LHCN-M2 (cell line): ENCODE results near the gene OR2AG1. TPM values are rescaled to one million over a fixed set of nuclear protein-coding genes. Genes with fewer than 3 reads are reported as not detected.
"Not testable (repeated sequence)": the region's sequence is repeated elsewhere in the genome, so short reads cannot be mapped to it uniquely, and the experiment has no call there.

Source experiments
- DNase-seq: peaks from one replicate; pipeline ENCODE4 v3.0.0-alpha.2; 2012; ENCODE audit warnings: low read depth
- total RNA-seq: library from RNA; depleted of rRNA; stranded (reverse); fragments of >200 nt; gene quantifications from 2 replicates; pipeline ENCODE4 v1.2.3, GENCODE V29; 2014; rRNA removed

Gene OR2AG1
- total RNA-seq, 1 experiment from 2014 or later: not detected

DNA sequence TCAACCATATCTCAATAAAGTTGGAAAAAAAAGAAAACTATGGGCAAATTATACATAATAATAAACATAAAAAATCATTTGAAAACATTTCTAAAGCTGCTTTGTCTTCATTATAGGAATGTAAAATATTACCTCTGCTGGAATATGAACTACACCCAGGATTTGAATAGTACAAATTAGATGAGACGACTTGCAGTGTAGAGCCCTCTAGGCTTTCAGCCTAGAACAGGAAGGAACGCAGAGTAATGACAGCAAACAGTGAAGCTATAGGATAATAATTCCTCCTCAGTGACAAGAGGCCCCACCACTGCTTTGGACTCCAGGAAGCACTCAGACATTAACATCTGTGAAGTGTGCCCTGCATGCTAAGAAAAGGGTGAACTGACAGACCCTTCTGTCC, 7.7 kb downstream of the OR2AG1 start:
- no peak for DNase-seq

DNA sequence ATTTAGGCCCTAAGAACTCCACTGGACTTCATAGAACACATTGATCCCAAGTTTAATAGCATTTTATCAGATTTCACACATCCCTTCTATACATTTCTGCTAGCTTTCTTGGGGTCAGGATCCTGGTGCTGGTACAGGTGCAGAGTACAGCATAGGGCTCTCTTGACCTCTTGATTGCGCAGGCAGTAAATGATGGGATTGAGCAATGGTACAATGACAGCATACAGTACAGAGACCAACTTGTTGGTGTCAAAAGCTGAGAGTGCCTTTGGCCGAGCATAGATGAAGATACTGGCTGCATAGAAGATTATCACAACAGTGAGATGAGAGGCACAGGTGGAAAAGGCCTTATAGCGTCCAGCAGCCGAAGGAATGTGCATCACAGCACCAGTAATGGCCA, 11.8 kb downstream of the OR2AG1 start:
- no peak for DNase-seq

DNA sequence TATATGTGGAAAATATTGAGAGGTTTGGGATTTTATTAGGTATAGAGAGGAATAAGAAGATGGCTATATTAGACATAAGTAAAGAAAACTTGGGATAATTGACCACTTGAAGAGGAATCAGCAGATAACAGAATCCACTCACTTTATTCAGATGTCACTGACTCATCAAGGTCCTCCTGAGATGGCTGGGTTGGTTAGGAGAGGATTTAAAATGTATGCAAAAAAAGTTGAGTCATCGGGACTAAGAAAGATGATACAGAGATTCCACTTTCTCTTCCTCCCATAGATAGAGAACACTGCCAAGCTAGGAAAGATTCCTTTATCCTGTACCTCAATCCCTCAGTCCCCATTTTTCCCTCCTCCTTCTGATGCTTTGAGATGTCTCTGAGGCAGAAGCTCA, 16.6 kb downstream of the OR2AG1 start, which contains the start of gene OR6A2:
TSS of gene OR6A2 (minus strand) at position 288 of the 400 bp plus-strand sequence. CDS start 3,981 bp downstream, outside the sequence.
- peak; percentile 28 for DNase-seq

DNA sequence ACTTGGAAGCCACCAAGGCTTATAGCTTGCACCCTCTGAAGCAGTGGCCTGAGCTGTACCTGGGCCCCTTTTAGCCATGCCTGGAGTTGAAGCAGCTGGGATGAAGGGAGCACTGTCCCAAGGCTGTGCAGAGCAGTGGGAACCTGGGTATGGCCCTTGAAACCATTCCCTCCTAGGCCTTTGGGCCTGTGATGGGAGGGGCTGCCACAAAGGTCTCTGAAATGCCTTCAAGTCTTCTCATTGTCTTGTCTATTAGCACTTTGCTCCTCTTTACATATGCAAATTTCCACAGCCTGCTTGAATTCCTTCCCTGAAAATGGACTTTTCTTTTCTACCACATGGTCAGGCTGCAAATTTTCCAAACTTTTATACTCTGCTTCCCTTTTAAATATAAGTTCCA, 18.3 kb downstream of the OR2AG1 start:
- not testable (repeated sequence) for DNase-seq

GRCh38 chr11:6812390-6813005, 29.7 kb downstream of the OR2AG1 start:
- DNase-seq: peak; percentile 37

DNA sequence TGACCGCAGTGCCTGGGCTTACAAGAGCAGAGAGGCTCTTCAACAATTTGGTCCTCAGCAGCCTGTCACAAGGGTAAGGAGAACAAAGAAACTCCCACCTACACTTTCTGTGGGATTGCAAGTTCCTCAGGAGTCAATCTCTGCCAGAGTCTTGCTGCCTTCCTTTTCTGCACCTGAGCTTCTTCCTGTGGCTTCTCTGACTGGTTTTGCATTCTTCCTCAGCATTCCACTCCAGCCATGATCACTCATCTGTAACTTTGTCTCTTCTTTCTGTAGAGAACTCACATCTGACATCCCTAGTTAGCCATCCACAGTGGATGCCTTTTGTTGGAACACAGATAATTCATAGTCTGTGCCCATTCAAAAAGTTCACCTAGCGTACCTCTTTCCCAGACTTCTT, 30.8 kb downstream of the OR2AG1 start:
- DNase-seq: no peak

GRCh38 chr11:6817694-6818093, 34.9 kb downstream of the OR2AG1 start:
- no peak for DNase-seq

GRCh38 chr11:6818967-6819366, 36.1 kb downstream of the OR2AG1 start:
- no peak for DNase-seq

DNA sequence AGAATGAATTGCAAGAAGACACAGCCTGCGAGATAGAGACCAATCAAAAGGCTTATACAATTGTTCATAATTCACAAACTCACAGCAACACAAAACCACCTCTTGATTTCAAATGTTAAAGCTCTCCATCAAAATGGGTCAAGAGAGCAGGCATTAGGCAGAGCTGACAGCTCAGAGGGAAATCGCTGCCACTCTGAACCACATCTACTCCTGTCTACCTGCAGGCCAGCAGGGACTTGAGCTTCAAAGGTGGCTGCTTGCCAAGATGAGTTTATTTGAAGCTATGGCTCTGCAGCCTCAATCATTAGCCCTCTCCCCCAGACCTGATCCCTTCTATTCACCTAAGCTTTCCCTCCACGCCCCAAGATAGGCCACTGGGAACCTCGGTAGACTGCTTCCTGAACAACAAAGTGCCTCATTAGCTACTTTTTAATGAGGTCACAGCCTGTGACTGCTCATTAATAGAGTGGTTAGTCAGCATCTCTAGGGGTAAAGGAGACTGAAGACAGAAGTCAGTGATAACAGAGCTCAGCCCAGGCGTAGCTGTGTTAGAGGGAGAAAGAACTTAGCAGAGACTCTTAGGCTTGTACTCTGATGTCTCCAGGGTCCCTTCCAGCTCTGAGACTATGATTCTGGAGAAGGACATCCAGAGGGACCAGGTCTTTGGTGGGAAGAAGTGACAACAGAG, 41.5 kb downstream of the OR2AG1 start:
- no peak for DNase-seq

DNA sequence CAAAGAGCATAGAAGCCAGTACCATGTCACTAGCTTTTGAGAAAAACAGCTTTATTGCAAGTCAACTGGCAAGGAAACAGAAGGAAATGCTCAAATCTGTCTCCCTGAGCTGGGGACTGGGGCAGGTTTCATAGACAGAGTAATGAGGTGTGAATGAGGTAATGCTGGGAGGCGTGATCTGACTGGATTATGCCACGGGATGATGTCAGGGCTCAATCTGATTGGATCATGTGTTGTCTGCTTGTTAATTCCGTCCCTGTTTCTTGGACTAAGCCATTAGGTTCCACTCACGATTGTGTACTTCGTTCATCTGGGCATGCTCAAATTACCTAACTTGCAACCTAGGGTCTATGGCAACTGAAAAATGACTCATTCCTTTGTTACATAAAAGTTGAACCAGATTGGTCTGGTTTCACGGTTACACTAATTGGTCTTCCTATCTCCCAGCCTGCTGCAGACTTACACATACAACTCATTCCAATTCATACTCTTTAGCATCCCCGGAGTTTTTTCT, 42.5 kb downstream of the OR2AG1 start:
- DNase-seq: no peak

DNA sequence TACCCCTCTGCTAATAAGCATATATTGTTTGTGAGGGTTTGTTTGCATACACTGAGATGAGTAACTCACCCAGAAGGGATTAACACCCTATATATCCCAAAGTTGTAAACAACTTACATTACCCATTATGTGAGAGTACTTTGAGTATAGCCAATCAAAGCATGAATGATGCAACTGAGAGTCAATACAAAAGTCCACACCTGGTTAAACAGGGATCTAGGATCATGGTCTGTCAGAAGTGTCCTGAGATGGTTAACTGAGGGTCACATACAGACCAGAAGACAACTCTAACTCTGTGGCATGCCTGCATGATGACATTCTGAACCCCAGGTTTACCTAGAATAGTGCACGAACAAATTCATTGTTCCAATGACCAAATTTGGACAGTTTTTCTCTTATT, 45.3 kb downstream of the OR2AG1 start:
- no peak for DNase-seq

- no peak for DNase-seq
Observed at GRCh38 chr11:6833356-6833755, 50.5 kb downstream of the OR2AG1 start.

DNA sequence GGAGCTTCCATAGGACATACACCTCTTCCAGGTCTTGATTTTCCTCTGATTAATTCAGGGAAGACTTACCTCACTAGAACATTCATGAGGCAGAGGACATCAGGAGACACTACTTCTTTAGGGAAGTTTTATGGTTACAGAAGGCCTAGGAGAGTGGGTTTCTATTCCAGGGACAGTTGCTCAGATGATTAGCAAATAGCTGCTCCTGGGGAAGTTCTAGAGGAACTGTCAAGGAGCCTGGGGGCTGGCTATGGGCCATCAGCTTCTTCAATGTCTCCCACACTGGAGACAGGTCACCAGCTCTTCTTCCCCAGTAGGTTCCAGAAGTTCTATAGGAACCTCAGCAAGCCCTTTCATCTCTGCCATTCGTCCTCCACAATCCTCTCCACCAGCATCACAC, 51.2 kb downstream of the OR2AG1 start:
- DNase-seq: no peak

Other genes starting within 250 kb of the OR2AG1 start
- 16.5 and 19.5 TPM in 2 replicates for gene RRP8, start 179.4 kb upstream of the OR2AG1 start, total RNA-seq
- 210 and 214 TPM in 2 replicates for gene ILK, start 179.2 kb upstream of the OR2AG1 start, total RNA-seq
- 99.9 and 120 TPM in 2 replicates for gene TAF10, start 170.8 kb upstream of the OR2AG1 start, total RNA-seq
- gene TPP1, start 163.6 kb upstream of the OR2AG1 start, total RNA-seq: 22.1 and 36.1 TPM in 2 replicates
- 2.4 and 2.6 TPM in 2 replicates for gene DCHS1, start 127.2 kb upstream of the OR2AG1 start, total RNA-seq
- gene MRPL17, start 99.7 kb upstream of the OR2AG1 start, total RNA-seq: 98.6 and 427 TPM in 2 replicates
- gene OR2AG2, start 11.0 kb upstream of the OR2AG1 start, total RNA-seq: 0.19 TPM in 1 of 2 replicates, not detected in the other
- gene OR6A2, start 16.7 kb downstream of the OR2AG1 start, total RNA-seq: not detected in 2 replicates
- not detected in 2 replicates for gene OR10A5, start 62.7 kb downstream of the OR2AG1 start, total RNA-seq
- not detected in 2 replicates for gene OR10A2, start 80.0 kb downstream of the OR2AG1 start, total RNA-seq
- not detected in 2 replicates for gene OR10A4, start 93.6 kb downstream of the OR2AG1 start, total RNA-seq
- not detected in 2 replicates for gene OR2D2, start 109.5 kb downstream of the OR2AG1 start, total RNA-seq
- not detected in 2 replicates for gene OR2D3, start 138.0 kb downstream of the OR2AG1 start, total RNA-seq
- gene ZNF215, start 143.4 kb downstream of the OR2AG1 start, total RNA-seq: 1.4 and 1.5 TPM in 2 replicates
- 1.1 and 1.5 TPM in 2 replicates for gene ZNF214, start 237.3 kb downstream of the OR2AG1 start, total RNA-seq
- gene NLRP14, start 237.5 kb downstream of the OR2AG1 start, total RNA-seq: not detected in 2 replicates